Measurements from ENCODE around the gene PLA2G6.

DNA sequence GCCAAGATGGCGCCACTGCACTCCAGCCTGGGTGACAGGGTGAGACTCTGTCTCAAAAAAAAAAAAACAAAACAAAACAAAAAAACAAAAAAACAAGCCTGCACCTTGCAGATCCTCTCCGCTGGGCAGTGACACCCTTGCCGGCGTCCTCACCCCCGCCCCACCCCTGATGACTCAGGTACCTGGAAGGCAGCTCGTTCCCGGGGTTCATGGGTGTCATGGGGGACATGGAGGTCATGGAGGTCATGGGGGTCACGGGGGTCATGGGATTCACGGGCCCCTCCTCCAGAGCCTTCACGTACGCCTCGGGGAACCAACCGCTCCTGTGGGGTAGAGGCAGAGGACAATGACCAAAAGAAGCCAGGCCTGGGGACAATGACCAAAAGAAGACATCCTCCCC is 94.7 kb downstream of the PLA2G6 start:
- TF ChIP-seq, protein P1, sequence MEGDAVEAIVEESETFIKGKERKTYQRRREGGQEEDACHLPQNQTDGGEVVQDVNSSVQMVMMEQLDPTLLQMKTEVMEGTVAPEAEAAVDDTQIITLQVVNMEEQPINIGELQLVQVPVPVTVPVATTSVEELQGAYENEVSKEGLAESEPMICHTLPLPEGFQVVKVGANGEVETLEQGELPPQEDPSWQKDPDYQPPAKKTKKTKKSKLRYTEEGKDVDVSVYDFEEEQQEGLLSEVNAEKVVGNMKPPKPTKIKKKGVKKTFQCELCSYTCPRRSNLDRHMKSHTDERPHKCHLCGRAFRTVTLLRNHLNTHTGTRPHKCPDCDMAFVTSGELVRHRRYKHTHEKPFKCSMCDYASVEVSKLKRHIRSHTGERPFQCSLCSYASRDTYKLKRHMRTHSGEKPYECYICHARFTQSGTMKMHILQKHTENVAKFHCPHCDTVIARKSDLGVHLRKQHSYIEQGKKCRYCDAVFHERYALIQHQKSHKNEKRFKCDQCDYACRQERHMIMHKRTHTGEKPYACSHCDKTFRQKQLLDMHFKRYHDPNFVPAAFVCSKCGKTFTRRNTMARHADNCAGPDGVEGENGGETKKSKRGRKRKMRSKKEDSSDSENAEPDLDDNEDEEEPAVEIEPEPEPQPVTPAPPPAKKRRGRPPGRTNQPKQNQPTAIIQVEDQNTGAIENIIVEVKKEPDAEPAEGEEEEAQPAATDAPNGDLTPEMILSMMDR (conservative IDR thresholded peaks at IDR 0.05; ENCODE audit: low read depth, low read length): no peak
- no peak for TF ChIP-seq BHLHE40 (IDR thresholded peaks at IDR 0.05; ENCODE audit: low read depth, low read length)

Data from IMR-90 (cell line).